NT2/D1 (cell line): Measurements from ENCODE around the gene SLC16A1.

Experiments used
- SUZ12 ChIP-seq: IDR thresholded peaks from 2 replicates; pipeline ENCODE4 v1.6.1; 2011; ENCODE audit not compliant: insufficient read length, insufficient read depth; ENCODE audit errors: extremely low read depth
- YY1 ChIP-seq: IDR thresholded peaks from 2 replicates; pipeline ENCODE4 v1.6.1; 2011; ENCODE audit not compliant: insufficient read length, insufficient read depth
- ZNF274 ChIP-seq: IDR thresholded peaks from 2 replicates; pipeline ENCODE4 v1.6.1; 2011; ENCODE audit warnings: mild to moderate bottlenecking, low read depth, low read length

DNA sequence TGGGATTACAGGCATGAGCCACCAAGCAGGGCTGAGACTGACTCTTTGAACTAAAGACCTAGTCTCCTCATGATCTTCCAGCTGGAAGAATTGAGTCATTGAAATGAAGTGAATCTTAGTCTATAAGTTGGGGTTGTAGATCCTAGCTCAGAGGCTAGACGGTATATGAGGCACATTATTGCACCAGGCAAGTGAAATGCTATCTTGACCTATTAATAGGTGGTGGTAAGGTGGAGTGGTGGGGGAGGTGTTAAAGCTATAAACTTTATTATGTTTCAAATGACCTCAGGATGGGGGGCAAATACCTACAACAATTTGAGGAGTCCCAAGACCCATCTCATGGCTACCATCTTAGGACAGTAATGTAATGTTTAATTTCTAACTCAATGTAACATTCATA is 36.8 kb upstream of the SLC16A1 start:
- no peak for TF ChIP-seq YY1
- TF ChIP-seq ZNF274, result no peak
- TF ChIP-seq SUZ12, result no peak
